Loucy (cell line): ENCODE data around the gene MEPCE.
"Not testable (repeated sequence)": the region's sequence is repeated elsewhere in the genome, so short reads cannot be mapped to it uniquely, and the experiment has no call there.

Experiments
- EZH2phosphoT487 ChIP-seq: fragments of 200-600 bp; IDR thresholded peaks from 2 replicates; pipeline ENCODE4 v1.6.1; 2018; ENCODE audit warnings: antibody characterized with exemption, mild to moderate bottlenecking, moderate library complexity, borderline replicate concordance
- TF ChIP-seq, protein P1 (sequence below): fragments of 200-600 bp; sonication (generic); conservative IDR thresholded peaks from 2 replicates; pipeline ENCODE4 v1.5.1; 2014; ENCODE audit warnings: mild to moderate bottlenecking, antibody characterized with exemption, low read length

GRCh38 chr7:100438731-100439130 lies 9.1 kb downstream of the MEPCE start:
- TF ChIP-seq, protein P1, sequence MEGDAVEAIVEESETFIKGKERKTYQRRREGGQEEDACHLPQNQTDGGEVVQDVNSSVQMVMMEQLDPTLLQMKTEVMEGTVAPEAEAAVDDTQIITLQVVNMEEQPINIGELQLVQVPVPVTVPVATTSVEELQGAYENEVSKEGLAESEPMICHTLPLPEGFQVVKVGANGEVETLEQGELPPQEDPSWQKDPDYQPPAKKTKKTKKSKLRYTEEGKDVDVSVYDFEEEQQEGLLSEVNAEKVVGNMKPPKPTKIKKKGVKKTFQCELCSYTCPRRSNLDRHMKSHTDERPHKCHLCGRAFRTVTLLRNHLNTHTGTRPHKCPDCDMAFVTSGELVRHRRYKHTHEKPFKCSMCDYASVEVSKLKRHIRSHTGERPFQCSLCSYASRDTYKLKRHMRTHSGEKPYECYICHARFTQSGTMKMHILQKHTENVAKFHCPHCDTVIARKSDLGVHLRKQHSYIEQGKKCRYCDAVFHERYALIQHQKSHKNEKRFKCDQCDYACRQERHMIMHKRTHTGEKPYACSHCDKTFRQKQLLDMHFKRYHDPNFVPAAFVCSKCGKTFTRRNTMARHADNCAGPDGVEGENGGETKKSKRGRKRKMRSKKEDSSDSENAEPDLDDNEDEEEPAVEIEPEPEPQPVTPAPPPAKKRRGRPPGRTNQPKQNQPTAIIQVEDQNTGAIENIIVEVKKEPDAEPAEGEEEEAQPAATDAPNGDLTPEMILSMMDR: not testable (repeated sequence)
- not testable (repeated sequence) for TF ChIP-seq EZH2phosphoT487
